Stimulated activated CD8-positive, alpha-beta memory T cell treated with anti-CD3 and anti-CD28 coated beads, Interleukin-7, amount 100 ng/mL, for 24 hours (primary cell): ENCODE results near the gene SMC1B.

Experiments used
- DNase-seq: peaks from one replicate; pipeline ENCODE4 v3.0.0-alpha.2; 2020; ENCODE audit warnings: low read depth

SMC1B gene

DNA sequence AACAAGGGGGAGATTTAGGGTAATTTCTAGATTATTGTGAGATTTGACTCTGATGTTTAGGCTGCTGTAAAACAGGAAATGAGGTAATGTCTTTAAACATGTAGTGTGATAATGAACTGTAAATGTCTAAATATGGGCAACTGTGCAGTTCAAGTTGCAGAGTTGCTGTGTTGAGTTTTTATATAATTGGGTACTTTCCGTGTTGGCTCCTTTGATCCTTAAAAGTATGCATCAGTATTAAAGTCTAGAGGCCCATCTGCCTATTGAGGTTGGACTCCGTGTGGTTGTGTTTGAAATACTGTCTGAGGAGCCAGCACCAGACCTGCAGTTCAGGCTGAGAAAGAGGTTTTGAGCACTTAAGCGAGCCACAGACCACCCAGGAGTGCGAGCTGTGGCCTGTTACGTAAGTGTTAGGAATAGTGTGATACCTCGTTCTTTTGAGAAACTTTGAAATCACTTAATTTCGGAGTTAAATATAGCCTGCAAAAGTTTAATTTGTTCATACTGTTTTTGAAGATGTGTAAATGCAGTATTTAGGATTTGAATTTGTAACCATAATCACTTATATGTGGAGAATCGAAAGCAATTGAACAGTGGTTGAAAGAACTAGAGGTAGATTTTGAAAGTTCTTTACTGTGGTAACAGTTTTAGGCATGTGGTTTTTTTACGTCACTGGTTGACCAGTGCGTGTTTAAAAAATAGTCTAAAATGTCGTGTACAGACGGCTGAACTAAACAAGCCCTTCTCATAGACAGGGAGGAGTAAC is 94.7 kb downstream of the SMC1B start:
- DNase-seq: peak; percentile 25

DNA sequence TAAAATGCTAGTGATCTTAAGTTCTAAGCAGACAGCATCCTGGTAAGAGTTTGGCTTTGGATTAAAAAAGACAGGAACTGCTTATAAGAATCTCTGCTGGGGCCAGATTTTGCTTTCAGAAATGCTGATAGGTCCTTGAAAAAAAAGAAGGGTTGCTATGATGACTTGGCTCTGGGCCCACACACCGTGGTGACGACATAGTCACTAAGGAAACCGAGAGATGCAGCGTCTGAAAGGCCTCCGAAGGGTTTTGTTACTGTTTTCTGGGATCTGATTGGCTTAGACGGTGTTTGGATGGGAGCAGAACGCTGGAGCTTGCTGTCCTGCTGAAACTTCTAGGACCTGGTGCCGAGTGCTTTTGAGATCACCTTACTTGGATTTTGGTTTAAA is 95.2 kb downstream of the SMC1B start:
- peak; percentile 70 for DNase-seq

DNA sequence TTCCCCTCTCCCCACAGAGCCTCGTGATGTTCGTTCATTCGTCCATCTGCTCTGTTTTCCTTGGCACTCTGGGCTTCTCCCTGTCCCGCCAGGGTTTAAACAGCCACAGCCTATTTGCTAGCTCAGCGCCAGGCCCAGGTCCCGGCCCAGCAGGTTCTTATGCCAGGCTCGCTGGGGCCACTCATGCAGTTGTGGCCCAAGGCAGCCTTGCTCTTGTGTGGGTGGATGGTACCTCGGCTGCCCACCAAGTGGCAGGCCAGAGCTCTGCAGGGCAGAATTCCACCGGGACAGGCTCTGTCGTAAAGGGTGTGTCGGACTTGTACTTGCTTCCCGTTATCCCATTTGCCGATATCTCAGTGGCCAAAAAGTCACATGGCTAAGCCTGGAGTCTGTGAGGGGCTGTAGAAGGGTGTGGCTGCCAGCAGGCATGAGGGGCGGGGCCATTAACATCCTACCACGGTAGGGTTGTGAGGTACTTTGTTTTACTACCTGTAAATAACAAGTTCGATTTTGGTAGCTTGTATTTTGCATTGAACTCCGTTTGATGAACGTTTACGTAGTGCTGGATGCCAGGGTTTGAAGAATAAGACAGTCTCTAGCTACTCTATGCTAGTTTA is 95.7 kb downstream of the SMC1B start:
- DNase-seq: no peak

DNA sequence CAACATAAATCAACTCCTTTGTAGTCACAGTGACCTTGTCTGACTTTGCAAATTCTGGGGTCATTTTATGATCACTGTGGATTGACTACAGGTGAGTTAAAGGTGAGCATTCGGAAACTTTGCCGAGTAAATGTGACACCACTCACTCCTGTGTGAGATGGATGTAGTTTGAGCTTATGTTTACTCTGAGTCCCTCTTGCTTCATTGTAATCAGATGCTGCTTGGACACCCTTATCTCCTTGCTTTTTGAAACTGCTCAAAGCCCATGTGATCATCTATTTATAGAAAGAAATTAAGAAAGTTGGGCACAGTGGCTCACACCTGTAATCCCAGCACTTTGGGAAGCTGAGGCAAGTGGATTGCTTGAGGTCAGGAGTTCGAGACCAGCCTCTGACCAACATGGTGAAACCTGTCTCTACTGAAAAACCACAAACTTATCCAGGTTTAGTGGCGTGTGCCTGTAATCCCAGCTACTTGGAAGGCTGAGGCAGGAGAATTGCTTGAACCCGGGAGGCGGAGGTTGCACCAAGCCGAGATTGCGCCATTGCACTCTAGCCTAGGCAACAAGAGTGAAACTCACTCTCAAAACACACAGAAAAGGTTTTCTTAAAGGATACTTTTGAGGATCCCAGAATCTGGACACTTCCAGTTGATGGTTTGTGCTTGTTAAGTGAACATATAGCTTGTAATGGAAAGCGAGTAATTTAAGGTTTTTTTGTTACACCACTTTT is 96.4 kb downstream of the SMC1B start:
- no peak for DNase-seq

DNA sequence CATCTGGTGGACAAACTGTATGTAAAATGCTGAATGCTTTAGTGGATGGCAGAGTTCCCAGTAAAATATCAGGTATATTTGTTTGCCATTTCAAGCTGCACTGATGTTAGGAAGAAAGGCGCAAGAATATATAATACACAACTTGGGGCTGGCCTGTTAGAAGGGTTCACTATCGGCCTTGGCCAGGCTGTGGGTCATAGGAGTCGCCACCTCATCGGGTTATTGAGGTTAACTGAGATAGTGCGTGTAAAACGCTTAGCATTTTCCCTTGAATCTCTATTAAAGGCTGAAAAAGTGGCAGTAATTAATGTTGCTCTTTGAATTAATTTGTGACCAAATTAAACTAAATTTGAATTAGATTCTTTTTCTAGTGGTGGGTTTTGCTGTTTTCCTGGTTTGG is 98.6 kb downstream of the SMC1B start:
- DNase-seq: no peak

DNA sequence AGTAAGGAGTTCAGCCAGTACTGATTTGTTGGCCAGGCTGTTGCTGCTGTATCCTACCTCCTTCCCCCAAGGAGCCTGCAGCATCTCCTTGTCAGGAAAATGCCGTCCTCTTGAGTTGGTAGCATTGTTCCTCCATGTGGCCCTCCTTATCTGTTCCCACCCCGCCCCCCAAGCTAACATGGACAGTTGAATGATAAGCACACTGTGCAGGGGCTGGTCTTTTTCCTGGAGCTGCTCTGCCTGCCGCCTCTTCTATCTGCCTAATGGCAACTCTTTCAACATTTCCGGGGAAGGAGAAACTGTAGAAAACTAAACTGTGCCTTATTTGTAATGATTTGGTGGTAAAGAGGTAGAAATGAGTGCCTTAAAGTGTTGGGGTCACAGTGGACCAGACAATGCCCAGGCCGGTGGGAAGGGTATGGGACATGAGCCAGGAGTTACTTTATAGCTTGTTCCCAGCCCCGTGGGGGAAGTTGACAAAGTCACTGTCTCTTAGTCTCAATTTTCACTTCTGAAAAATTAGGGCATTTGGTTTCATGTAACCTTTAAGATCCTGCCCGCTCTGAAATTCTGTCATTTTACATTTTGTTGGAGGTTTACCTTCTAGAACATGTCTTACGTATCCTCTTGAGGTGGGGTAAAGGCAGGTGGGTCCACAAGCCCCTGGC is 99.2 kb downstream of the SMC1B start:
- no peak for DNase-seq

DNA sequence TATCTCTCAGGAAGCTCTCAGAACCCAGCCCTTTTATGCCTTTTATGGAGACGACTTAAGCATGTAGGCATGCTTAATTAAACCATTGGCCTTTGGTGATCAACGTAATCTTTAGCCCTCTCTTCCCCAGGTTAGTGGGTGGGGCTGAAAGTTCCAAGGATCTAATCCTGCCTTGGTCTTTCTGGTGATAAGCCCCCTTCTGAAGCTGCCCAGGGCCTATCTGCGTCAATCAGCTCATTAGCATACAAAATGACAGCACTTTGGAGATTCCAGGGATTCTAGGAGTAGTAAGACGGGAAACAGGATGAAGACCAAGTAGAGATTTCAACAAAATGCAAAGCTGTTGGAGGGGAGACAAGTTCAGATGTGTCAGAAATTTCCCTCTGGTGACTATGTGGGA is 100.5 kb downstream of the SMC1B start:
- no peak for DNase-seq

DNA sequence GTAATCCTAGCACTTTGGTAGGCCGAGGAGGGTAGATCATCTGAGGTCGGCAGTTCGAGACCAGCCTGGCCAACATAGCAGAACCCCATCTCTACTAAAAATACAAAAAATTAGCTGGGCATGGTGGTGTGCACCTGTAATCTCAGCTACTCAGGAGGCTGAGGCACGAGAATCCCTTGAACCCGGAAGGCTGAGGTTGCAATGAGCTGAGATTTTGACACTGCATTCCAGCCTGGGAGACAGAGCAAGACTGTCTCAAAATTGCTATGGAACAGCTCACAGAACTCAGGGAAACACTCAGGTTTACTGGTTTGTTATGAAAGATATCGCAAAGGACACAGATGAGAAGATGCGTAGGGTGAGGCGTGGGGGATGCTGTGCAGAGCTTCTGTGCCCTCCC is 101.0 kb downstream of the SMC1B start:
- no peak for DNase-seq

DNA sequence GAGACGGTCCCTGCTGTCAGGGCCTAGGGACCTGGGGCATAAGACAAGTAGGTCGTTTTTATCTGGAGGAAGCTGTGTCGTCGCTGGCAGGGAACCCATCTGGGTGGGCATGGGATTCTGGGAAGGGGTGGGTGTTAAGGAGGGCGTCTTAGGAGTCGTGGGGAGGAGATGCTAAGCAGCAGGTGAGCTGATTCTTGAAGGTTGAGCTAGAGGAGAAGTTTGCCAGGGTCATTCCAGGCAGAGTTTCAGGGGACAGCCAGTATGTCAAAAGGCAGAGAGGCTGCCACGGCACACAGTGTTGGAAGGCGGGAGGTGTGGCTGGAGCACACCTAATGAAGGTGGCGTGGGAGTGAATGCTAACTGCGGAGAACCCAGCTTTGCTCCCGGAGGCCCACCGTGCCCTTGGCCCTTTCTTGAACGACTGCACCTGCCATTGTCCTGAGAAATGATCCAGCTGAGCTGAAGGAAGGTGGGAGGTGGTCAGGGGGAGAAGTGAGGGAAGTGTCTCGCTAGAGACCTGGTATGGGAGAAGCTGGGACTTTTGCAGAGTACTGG is 102.3 kb downstream of the SMC1B start:
- no peak for DNase-seq

DNA sequence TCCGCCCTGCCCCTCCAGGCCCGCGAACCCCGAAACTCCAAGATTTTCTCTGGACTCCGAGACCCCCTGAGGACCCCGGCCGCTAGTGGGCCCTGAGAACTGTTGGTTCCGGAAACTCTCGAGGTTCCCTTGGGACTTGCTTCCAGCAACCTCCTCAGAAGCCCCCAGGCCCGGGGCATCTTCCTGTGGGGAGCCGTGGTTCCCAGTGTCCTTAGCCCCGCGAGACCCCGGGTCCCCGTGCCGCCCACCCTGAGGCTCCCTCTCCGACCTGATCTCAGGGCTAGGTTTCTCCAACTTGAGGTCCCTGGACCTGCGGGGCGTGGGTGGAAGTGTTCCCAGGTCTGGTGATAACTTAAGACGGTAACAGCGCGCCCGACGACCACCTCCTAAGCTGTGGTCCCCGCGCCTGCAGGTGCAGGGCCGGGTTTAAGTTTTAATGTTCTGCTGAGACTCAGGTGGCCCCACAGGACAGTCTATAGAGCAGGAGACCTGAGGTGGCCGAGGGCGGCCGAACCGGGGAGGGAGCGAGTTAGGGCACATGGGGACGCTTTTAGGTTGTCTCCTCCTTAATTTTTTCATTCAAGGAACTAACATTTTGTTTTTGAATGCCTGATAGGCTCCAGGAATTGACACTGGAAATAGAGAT is 102.9 kb downstream of the SMC1B start:
- DNase-seq: no peak

DNA sequence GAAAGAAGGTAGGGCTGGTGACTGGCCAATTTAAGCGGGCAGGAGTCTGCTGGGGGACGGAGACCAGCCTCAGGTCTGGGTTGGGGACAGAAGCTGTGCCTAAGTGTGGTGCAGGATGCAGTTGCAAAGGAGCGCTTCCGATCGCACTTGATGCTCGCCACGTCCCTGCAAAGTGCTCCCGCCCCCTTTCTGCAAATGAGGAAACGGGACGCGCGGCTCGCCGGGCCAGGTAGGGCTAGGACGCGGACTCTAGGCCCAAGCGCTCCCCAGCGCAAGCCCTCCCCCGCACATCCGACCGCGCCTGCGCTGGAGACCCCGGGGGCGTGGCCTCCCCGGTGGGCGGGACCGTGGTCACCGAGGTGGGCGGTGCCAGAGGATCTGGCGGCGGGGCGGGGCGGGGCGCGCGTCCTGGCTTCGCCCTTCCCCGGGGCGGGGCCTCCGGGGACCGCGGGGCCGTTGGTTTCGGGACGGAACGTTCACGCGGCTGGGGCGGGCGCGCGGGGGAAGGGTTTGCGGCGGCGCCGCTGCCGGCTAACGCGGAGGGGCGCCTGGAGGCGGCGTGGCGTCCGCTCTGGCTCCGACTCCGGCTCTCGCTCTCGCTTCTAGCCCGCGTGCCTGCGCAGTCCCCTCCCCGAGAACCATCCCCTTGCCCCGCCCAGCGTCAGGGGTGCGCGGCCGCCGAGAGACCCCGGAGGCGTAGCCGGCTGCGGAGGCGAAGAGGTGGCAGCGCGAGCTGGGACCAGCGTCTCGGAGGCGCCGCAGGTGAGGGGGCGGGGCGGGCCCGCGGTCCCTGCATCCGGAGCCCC is 103.8 kb downstream of the SMC1B start, which contains the start of gene FAM118A:
Gene FAM118A (plus strand): TSS at position 513 of the 806 bp plus-strand sequence. CDS start 12,446 bp downstream, outside the sequence.
- DNase-seq: peak; percentile 92

DNA sequence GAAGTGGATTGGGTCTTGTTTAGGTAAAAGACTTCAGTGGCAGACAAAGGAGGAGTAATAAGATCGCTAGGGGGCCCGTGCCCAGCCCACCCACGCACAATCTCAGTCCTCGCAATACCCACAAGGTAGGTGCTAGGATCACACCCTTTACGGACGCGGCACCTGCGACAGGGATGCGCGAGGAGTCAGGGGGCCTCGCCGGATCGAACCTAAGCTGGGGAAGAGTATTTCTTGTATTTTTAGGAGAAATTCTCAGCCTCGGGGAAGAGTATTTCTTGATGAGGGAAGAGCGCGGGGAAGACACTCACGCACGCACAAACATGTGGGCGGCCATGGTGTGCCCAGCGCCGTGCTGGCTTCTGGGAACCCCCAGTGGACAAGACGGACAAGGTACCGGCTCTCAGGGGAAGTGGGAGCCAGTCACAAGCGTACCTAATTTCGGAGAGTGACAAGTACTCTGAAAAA is 104.4 kb downstream of the SMC1B start:
- DNase-seq: no peak

DNA sequence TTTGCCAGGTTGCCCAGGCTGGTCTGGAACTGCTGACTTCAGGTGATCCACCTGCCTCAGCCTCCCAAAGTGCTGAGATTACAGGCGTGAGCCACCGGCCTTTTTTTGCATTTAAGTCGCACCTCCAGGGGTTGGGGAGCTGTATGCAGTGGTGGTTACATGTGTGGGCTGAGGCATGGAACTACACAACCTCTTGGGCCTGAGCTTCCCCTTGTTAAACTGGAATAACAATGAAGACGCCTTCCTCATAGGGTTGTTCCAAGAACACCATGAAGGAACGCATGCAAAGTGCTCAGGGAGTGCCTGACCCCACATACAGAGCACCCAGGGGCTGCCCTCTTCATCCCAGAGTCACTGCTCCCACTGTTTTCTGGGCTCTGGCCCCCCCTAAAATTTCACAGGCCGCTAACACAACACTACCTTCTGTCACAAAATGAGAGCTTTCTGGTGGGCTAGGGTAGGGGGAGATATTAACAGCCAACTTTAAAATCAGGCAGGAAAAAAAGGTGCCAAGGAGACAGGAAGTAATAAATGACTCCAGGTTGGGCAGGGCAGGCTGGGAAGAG is 104.9 kb downstream of the SMC1B start:
- no peak for DNase-seq

DNA sequence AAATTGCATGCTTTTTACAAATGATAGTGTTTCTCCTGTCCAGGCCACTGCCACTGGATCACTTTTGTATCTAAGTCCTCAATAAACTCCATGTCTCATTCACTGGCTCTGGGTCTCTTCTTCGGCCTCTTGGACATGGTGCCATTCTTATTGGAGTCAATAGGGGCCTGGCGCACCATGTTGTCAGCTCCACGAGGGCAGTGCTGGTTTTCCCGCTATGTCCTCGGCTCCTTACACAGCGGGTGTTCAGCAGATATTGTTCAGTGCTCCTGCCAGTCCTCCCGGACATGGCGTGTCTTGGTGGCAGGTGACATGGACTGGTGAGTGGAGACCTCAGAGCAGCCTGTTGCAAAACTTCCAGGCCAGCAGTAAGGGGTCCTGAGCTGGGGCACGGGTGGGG is 107.3 kb downstream of the SMC1B start:
- DNase-seq: no peak

DNA sequence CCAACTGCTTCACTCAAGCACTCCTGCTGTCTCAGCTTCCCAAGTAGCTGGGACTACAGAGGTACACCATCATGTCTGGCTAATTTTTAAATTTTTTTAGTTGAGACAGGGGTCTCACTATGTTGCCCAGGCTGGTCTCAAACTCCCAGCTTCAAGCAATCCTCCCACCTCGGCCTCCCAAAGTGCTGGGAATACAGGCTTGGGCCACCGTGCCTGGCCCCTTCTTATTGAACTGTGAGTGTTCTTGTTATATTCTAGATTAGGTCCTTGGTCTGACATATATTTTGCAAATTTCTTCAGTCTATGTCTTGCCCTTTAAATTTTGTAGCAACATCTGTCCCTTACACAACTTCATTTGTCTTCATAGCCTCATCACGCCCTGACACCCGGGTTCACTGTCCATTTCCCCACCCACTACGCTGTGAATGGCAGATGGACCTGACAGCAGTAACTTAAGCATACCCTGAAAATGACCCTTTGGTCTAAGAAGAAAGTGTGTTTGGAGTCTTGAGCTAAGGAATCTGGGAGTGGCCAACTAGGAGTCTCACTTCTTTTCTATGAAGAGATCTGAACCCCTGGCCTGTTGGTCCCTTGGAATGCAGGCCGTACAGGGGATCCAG is 107.8 kb downstream of the SMC1B start:
- DNase-seq: no peak

DNA sequence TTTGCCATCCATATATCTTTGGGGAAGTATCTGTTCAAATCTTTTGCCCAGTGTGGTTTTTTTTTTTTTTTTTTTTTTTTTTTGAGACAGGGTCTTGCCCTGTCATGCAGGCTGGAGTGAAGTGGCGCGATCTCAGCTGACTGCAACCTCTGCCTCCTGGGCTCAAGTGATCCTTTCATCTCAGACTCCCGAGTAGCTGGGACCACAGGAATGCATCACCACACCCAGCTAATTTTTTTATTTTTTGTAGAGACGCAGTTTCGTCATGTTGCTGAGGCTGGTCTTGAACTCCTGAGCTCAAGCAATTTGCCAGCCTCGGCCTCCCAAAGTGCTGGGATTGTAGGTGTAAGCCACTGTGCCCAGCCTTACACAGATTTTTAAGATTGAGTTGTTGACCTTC is 108.4 kb downstream of the SMC1B start:
- no peak for DNase-seq

DNA sequence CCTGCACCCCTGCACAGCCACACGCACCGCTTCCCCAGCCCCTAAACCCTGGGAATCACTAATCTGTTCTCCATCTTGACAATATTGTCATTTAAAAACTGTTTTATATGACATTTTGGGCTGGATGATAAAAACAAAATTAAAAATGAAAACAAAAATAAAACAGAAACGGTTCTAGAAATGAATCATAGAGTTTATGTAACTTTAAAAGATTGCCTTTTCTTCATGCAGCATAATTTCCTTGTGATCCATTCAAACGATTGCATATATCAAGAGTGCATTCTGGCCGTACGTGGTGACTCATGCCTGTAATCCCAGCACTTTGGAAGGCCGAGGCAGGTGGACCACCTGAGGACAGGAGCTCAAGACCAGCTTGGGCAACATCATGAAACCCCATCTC is 110.2 kb downstream of the SMC1B start:
- DNase-seq: no peak

DNA sequence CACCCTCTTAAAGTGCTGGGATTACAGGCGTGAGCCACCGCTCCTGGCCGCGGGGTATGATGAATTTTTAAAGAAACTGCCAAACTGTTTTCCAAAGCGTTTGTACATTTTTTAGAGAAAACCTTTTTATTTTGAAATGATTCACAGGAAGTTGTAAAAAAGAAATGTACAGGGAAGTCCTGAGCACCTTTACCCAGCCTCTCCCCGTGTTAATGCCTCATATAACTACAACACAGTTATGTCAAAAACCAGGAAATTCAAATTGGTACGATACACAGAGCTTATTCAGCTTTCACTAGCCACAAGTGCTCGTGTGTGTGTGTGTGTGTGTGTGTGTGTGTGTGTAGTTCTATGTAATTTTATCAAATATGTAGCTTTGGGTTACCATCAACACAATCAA is 110.6 kb downstream of the SMC1B start:
- DNase-seq: no peak

DNA sequence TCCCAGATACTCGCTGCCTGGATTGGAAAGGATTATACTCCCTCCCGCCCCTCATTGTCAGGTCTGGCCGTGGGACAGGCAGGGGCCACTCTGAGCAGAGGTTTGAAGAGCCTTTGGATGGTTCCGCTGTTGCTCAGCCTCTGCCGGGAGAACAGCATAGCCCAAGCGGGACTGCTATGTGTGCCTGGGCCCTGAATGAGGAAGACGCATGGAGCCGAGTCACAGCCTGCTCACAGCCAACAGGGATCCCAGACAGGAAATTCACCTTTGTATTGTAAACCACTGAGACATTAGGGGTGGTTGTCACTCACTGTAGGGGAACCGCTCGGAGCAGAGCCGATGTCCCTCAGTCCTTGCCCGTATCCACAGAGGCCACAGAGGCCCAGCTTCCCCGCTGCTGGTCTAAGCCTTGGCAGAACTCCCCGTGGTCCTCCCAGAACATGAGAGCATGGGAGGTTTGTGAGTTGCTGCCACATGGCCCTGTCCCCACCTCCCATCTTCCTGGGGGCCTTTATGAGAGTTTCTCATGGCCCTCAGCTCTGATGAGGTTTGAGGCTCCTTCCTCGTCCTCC is 114.4 kb downstream of the SMC1B start:
- no peak for DNase-seq
